ENCODE data around the gene A3GALT2.

Gene A3GALT2

DNA sequence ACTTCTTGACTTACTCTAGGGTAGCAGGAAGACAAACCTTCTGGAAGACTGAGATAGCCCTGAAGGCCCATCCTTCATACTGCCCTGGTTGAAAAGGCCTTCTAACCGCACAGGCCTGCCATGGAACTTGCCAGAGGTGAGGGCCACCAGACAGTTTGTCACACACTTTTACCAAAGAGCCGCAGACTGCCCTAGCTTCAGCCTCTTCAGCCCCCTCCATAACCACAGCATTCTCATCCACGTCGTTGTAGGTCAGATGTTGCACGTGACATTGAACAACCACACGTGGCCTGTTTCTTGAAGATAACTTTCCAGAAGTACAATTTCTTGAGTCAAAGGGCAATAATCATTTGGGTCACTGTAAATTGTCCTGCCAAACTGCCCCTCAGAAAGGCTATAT, 45.7 kb downstream of the A3GALT2 start:
- TF ChIP-seq FOXP2 (optimal IDR thresholded peaks at IDR 0.05; ENCODE audit: borderline replicate concordance, extremely low read depth, extremely low read length, insufficient read depth) (no peak), POLR2AphosphoS5 (IDR thresholded peaks at IDR 0.05; ENCODE audit: low read depth, low read length) (no peak), TAF1 (IDR thresholded peaks at IDR 0.05; ENCODE audit: borderline replicate concordance, insufficient read depth, low read length) (no peak), SIN3A (IDR thresholded peaks at IDR 0.05; ENCODE audit: borderline replicate concordance, insufficient read depth, low read length) (no peak)
- TF ChIP-seq, protein P1, sequence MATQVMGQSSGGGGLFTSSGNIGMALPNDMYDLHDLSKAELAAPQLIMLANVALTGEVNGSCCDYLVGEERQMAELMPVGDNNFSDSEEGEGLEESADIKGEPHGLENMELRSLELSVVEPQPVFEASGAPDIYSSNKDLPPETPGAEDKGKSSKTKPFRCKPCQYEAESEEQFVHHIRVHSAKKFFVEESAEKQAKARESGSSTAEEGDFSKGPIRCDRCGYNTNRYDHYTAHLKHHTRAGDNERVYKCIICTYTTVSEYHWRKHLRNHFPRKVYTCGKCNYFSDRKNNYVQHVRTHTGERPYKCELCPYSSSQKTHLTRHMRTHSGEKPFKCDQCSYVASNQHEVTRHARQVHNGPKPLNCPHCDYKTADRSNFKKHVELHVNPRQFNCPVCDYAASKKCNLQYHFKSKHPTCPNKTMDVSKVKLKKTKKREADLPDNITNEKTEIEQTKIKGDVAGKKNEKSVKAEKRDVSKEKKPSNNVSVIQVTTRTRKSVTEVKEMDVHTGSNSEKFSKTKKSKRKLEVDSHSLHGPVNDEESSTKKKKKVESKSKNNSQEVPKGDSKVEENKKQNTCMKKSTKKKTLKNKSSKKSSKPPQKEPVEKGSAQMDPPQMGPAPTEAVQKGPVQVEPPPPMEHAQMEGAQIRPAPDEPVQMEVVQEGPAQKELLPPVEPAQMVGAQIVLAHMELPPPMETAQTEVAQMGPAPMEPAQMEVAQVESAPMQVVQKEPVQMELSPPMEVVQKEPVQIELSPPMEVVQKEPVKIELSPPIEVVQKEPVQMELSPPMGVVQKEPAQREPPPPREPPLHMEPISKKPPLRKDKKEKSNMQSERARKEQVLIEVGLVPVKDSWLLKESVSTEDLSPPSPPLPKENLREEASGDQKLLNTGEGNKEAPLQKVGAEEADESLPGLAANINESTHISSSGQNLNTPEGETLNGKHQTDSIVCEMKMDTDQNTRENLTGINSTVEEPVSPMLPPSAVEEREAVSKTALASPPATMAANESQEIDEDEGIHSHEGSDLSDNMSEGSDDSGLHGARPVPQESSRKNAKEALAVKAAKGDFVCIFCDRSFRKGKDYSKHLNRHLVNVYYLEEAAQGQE (IDR thresholded peaks at IDR 0.05; ENCODE audit: insufficient read depth in 1 of 2, low read depth in 2 of 2, low read length in 2 of 2), result no peak

GRCh38 chr1:33274446-33274845, 46.5 kb downstream of the A3GALT2 start:
- TF ChIP-seq POLR2AphosphoS5 (IDR thresholded peaks at IDR 0.05; ENCODE audit: low read depth, low read length) (no peak), FOXP2 (optimal IDR thresholded peaks at IDR 0.05; ENCODE audit: borderline replicate concordance, extremely low read depth, extremely low read length, insufficient read depth) (no peak), SIN3A (IDR thresholded peaks at IDR 0.05; ENCODE audit: borderline replicate concordance, insufficient read depth, low read length) (no peak), TAF1 (IDR thresholded peaks at IDR 0.05; ENCODE audit: borderline replicate concordance, insufficient read depth, low read length) (no peak)
- TF ChIP-seq, protein P1 (IDR thresholded peaks at IDR 0.05; ENCODE audit: insufficient read depth in 1 of 2, low read depth in 2 of 2, low read length in 2 of 2), result no peak

DNA sequence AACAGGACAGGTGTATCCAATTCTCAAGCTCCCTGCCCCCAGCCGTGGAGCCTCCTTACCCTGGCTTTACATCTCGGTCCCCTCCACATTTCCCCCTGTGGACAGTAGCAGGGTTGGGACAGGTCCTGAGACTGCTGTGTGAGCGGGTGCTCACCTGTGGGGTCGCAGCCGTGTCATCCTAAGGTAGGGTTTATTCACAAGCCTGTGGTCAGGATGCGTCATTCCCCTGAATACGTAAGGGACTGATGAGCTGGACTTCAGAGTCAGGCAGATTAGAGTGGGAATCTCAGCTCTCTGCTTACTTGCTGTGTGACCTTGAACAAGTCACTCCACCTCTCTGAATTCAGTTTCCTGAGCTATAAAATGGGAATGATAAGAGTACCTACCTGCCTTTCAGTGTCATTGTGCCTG, 46.9 kb downstream of the A3GALT2 start:
- TF ChIP-seq, protein P1 (IDR thresholded peaks at IDR 0.05; ENCODE audit: insufficient read depth in 1 of 2, low read depth in 2 of 2, low read length in 2 of 2), result no peak
- TF ChIP-seq POLR2AphosphoS5 (IDR thresholded peaks at IDR 0.05; ENCODE audit: low read depth, low read length) (no peak), SIN3A (IDR thresholded peaks at IDR 0.05; ENCODE audit: borderline replicate concordance, insufficient read depth, low read length) (no peak), FOXP2 (optimal IDR thresholded peaks at IDR 0.05; ENCODE audit: borderline replicate concordance, extremely low read depth, extremely low read length, insufficient read depth) (no peak), TAF1 (IDR thresholded peaks at IDR 0.05; ENCODE audit: borderline replicate concordance, insufficient read depth, low read length) (no peak)

GRCh38 chr1:33273406-33273805, 47.5 kb downstream of the A3GALT2 start:
- TF ChIP-seq FOXP2 (optimal IDR thresholded peaks at IDR 0.05; ENCODE audit: borderline replicate concordance, extremely low read depth, extremely low read length, insufficient read depth) (no peak), TAF1 (IDR thresholded peaks at IDR 0.05; ENCODE audit: borderline replicate concordance, insufficient read depth, low read length) (no peak), POLR2AphosphoS5 (IDR thresholded peaks at IDR 0.05; ENCODE audit: low read depth, low read length) (no peak), SIN3A (IDR thresholded peaks at IDR 0.05; ENCODE audit: borderline replicate concordance, insufficient read depth, low read length) (no peak)
- TF ChIP-seq, protein P1 (IDR thresholded peaks at IDR 0.05; ENCODE audit: insufficient read depth in 1 of 2, low read depth in 2 of 2, low read length in 2 of 2), result no peak

DNA sequence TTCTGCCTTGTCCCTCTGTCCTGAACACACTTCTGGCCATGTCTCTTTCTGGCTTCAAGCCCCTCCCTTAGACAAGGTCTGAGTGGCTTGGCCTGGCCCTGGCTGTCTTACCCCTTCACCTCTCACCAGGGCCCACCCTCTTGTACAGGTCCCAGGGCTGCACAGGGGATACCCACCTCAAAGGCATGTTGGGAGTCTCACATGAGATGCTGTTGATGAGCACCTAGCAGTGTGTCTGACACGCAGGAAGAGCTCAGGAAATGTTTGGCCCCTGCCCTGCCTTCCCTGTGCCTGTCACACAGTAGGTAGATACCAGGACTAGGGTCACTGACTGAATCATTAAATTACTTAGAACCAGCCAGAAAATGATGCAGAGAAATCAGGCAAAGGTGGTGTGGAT, 48.0 kb downstream of the A3GALT2 start:
- no peak for TF ChIP-seq FOXP2 (optimal IDR thresholded peaks at IDR 0.05; ENCODE audit: borderline replicate concordance, extremely low read depth, extremely low read length, insufficient read depth)
- no peak for TF ChIP-seq TAF1 (IDR thresholded peaks at IDR 0.05; ENCODE audit: borderline replicate concordance, insufficient read depth, low read length)
